Motor neuron (in vitro differentiated cells): Measurements from ENCODE around the gene CHTOP. TPM values are rescaled to one million over a fixed set of nuclear protein-coding genes. Genes with fewer than 3 reads are reported as not detected.

Experiments used
- ATAC-seq, 8 experiments: fragments of 200-7000 bp; cut with Tn5 transposase; replicated peaks in 6 of 8; 2 replicates each; pipeline ENCODE4 v1.8.0; 2021; ENCODE audit warnings: mild to moderate bottlenecking in 8 of 8, moderate library complexity in 8 of 8
- H3K27ac ChIP-seq, 2 donors: fragments of 250-450 bp; sonication (Bioruptor Pico); 2 replicates each; pipeline ENCODE4 v1.9.0; 2021; ENCODE audit warnings: antibody characterized with exemption in 2 of 2, mild to moderate bottlenecking in 2 of 2, moderate library complexity in 1 of 2
- H3K4me1 ChIP-seq, 2 donors: fragments of 250-450 bp; sonication (Bioruptor Pico); replicated peaks in 1 of 2; 2 replicates each; pipeline ENCODE4 v1.6.1; 2021; ENCODE audit warnings: antibody characterized with exemption in 2 of 2, mild to moderate bottlenecking in 2 of 2, moderate library complexity in 1 of 2
- H3K4me3 ChIP-seq, 5 donors: fragments of 250-450 bp; sonication (Bioruptor Pico); 2 replicates each; pipeline ENCODE4 v1.9.0; 2021; ENCODE audit warnings: antibody characterized with exemption in 5 of 5, mild to moderate bottlenecking in 5 of 5, moderate library complexity in 4 of 5
- WGBS, 10 experiments: fragments of 450-650 bp; shearing (Covaris generic); methylation state at CpG; one replicate each; pipeline ENCODE4 v1.0.0; 2022; 5-methylcytosine and 5-hydroxymethylcytosine counted together
- in situ Hi-C, 9 experiments: fragments of 400-800 bp; cut with MboI; loops; one replicate each; pipeline ENCODE4 v1.15.0; 2021; ENCODE audit warnings: low sequenced_read_pairs in 9 of 9, low pct_unique_long_range_greater_than_20kb in 2 of 9; ENCODE audit not compliant: unreplicated experiment in 9 of 9
- total RNA-seq, 8 experiments: library from RNA; unstranded; fragments of 300-600 nt; gene quantifications; 2 replicates each; pipeline versions ENCODE4 v1.2.3 to v1.2.4, GENCODE V29; 2022

The CHTOP gene
- total RNA-seq, 8 experiments from 2014 or later, result 29.9 to 136 (median 99.2) TPM

DNA sequence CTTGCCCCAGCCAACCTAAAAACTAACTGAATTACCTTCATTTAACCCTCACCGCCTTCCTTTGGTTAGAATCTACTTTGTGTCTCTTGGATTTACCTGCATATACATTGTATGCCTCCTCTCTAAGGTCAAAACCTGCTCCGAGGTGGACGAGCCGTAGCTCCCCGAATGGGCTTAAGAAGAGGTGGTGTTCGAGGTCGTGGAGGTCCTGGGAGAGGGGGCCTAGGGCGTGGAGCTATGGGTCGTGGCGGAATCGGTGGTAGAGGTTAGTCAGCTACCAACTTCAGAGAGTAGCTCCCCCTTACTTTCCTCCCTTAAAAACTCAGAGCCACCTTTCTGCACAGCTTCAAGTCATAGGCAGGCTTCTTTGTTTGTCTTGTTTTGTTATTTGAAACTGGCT is 9.2 kb downstream of the CHTOP start:
- no peak for ATAC-seq
- Histone ChIP-seq H3K4me1 (no peaks in the 10 kb centered on the region), H3K4me3 (no peak overlapping the region), H3K27ac (no peak overlapping the region)
- in situ Hi-C loops, result loop anchor here in 3 of 9 experiments (25.0 kb wide), 1 partner anchor 131 kb away; no protein-coding TSS in a partner anchor
- 70 to 100% (median 97%) methylated on average over 2 to 11 of the region's 11 CpGs; no CpG with 5 or more reads in 1 of the 10 experiments for WGBS, 10 experiments

DNA sequence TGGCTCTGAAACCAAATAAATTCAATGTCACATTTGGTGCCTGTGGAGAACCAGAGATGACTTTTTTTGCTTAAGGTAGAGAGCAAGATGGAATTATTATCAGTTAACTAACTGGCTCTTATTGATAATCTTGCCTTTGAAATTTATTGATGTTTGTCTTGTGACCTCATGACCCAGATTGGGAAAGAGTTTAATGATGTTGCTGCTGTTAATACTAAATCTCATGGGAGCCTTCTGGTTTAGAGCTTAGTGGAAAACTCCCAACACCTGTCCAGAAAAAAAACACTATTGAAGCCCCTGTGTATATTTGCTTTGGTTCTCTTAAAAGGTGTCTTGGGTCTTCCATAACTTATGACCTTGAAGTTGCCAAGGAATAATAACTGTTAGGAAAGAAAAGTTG is 9.9 kb downstream of the CHTOP start:
- in situ Hi-C loops, result loop anchor here in 3 of 9 experiments (25.0 kb wide), 1 partner anchor 132 kb away; no protein-coding TSS in a partner anchor
- Histone ChIP-seq H3K27ac (no peak overlapping the region), H3K4me3 (no peak overlapping the region), H3K4me1 (no peaks in the 10 kb centered on the region)
- ATAC-seq, result no peak

DNA sequence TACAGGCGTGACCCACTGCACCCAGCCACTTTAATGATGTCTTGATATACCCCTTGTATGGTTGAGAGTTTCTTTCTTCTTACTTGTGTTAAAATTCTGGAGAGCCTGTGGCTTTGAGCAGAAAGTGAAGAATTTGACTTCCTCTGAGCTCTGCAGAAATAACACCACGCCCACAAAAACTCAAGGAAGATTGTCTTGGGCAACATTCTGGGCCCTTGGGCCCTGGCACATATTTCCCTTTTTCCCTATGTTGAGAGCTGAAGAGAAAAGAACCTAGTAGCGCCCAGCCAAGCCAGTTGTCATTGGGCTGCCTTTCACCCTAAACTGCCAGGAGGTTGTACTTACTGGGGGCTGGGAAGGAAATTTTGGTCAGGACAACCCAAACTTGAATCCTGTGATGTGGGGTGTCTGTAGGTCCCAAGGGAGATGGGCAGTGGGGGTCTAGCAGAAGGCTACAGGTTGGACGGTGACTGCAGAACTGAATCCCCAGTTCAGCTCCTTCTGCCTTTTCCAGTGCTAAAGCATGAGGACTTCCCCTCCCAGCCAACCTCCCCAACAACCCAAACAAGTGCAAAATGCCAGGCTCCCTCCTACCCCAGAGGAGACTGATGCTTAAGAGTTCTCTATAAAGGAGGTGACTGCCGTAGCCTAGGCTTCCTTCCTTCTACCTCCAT is 12.9 kb downstream of the CHTOP start:
- no peak overlapping the region for H3K27ac ChIP-seq
- in situ Hi-C loops, result loop anchor here in 3 of 9 experiments (25.0 kb wide), 1 partner anchor 135 kb away; no protein-coding TSS in a partner anchor
- ATAC-seq, result peak in 3 of 8 experiments; percentile 2 to 18 (median 9)

DNA sequence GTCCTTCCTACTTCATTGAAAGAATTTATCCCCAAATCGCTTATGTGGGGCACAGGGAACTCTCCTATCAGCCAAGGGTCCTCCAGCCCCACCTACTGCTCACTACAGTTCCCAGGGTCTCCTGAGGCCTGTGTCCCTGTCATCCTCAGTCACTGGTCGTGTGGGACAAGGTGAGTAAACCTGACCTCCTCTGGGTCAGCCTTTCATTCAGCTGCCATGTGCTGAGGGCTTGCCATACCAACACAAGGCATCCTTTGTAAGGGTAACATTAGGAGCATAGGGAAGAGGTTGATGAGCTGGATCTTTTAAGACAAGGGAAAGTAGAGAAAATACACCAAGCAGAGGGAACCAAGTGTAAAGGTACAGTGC is 13.5 kb downstream of the CHTOP start:
- 14 to 100% (median 73%) methylated on average over 1 to 2 of the region's 2 CpGs; no CpG with 5 or more reads in 5 of the 10 experiments for WGBS, 10 experiments
- ATAC-seq, result peak in 6 of 8 experiments; percentile 10 to 34 (median 18)
- in situ Hi-C loops, result loop anchor here in 3 of 9 experiments (25.0 kb wide), 1 partner anchor 135 kb away; no protein-coding TSS in a partner anchor
- no peak overlapping the region for H3K27ac ChIP-seq
- no peaks in the 10 kb centered on the region for H3K4me1 ChIP-seq
- H3K4me3 ChIP-seq, result no peak overlapping the region

More for the DNA sequence above, 12.9 kb downstream of the CHTOP start:
- Histone ChIP-seq H3K4me3 (no peak overlapping the region), H3K4me1 (no peaks in the 10 kb centered on the region)
- WGBS, 10 experiments, result 83 to 100% (median 92%) methylated on average over 2 to 5 of the region's 5 CpGs; no CpG with 5 or more reads in 2 of the 10 experiments

DNA sequence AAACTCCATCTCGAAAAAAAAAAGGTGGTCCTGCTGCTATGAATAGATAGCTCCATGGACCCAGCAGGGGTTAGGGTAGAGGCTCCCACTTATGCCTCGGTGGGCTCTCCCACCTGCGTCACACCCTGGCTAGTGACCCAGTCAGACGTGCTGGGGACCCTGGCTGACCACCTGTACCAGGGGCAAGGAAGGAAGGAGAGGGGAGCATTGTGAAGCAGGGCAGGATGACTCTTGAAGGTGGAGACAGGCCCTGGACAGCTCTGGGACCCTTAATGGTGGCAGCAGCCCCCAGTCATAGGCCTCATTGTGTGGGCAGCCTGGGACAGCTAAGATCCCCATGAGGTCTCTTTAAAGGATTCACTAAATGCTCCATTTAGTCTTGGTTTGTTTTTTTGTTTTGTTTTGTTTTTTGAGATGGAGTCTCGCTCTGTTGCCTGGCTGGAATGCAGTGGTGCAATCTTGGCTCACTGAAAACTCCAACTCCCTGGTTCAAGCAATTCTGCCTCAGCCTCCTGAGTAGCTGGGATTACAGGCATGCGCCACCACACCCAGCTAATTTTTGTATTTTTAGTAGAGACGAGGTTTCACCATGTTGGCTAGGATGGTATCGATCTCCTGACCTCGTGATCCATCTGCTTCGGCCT is 14.3 kb downstream of the CHTOP start:
- no peaks in the 10 kb centered on the region for H3K4me1 ChIP-seq
- WGBS, 10 experiments, result 47 to 100% (median 86%) methylated on average over 1 to 10 of the region's 10 CpGs; no CpG with 5 or more reads in 2 of the 10 experiments
- peak in 4 of 8 experiments; percentile 5 to 23 (median 18) for ATAC-seq
- no peak overlapping the region for H3K4me3 ChIP-seq
- no peak overlapping the region for H3K27ac ChIP-seq
- in situ Hi-C loops, result loop anchor here in 3 of 9 experiments (25.0 kb wide), 1 partner anchor 136 kb away; no protein-coding TSS in a partner anchor

DNA sequence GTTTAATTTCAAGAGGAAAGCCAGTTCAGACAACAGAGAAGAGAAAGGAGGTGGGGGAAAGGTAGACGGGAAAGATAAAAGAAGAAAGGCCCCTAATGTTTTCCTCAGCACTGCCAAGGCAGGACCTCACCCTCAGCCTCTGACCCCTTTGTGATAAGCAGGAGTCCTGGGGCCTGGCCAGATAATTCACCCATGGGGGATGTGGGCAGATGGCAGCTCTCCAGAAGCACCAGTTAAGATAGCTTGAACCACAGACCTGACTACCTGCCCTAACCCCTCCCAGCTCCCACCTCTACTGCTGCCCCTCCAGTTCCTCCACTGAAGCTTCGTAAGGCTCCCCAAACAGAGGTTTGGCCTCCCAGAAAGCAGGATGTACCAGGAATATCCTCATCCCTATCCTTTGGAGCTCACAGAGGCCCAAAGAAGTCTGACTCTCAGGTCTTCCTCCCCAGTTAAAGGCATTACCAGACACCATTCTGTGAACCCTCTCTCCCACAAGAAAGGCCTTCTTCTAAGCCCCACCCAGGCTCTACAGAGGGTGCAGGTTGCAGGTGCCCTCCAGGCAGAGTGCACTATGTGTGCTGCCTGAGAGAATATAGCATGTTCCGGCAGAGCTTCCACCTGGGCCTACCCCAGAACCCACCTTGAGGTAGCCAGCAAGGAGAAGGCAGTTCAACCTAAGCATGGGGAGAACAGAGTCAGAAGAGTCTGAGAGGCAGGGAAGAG is 15.4 kb downstream of the CHTOP start:
- peak in 4 of 8 experiments; percentile 8 to 45 (median 20) for ATAC-seq
- no peak overlapping the region for H3K4me3 ChIP-seq
- WGBS, 10 experiments, result 14 to 86% (median 61%) methylated on average over 1 to 3 of the region's 3 CpGs; no CpG with 5 or more reads in 6 of the 10 experiments

DNA sequence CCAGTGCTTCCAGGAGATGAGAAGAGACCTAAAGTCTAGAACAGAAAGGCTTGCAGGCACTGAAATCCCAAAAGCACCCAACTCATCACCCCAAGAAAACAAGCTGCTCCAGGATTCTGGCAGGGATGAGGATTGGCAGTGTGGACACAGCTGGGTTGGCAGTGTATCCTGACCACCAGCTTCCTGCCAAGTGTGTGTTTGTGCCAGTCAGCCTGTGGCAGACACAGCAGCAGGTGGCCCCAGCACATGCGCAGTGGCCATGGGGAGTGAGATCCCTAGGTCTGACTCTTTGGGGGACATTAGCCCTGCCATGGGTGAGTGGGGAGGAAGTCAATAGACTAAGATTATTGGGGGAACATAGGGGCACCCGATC is 16.0 kb downstream of the CHTOP start:
- in situ Hi-C loops, result loop anchor here in 4 of 9 experiments (25.0 kb wide), 3 partner anchors 138 to 337 kb away; partner anchors contain the start of genes CREB3L4 (in 1 of the 4), CRTC2 (in 1 of the 4), JTB (in 1 of the 4) and RAB13 (in 1 of the 4)
- Histone ChIP-seq H3K27ac (no peak overlapping the region), H3K4me3 (no peak overlapping the region), H3K4me1 (no peaks in the 10 kb centered on the region)
- 60 to 96% (median 91%) methylated on average over 1 to 2 of the region's 2 CpGs; no CpG with 5 or more reads in 6 of the 10 experiments for WGBS, 10 experiments
- ATAC-seq, result peak in 2 of 8 experiments; percentile 38 to 40

More for the DNA sequence above, 15.4 kb downstream of the CHTOP start:
- Histone ChIP-seq H3K4me1 (no peaks in the 10 kb centered on the region), H3K27ac (no peak overlapping the region)
- in situ Hi-C loops, result loop anchor here in 3 of 9 experiments (25.0 kb wide), 1 partner anchor 137 kb away; no protein-coding TSS in a partner anchor

DNA sequence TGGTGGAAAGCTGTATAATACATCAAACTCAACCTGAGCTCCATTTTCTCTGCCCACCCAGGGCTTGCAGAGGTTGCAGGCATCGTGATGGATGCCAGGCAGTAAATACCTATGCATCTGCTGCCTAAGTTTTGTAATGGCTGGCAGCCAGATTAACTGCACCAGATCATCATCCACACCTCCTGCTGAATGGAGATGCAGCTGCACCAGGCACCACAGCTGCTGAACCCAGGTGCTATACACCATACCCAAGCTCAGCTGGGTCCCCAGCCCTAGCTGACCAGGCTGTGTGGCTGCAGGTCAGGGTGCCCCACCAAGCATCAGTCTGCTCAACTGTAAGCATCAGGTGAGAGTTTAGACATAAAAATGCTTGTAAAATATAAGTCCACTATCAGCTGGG is 17.9 kb downstream of the CHTOP start:
- WGBS, 10 experiments, result 0 to 100% methylated on average over 1 of the region's 1 CpG; no CpG with 5 or more reads in 8 of the 10 experiments
- ATAC-seq, result no peak
- Histone ChIP-seq H3K27ac (no peak overlapping the region), H3K4me3 (no peak overlapping the region), H3K4me1 (no peaks in the 10 kb centered on the region)
- in situ Hi-C loops, result loop anchor here in 2 of 9 experiments (25.0 kb wide), 2 partner anchors 311 to 336 kb away; partner anchors contain the start of genes CREB3L4 (in 1 of the 2), CRTC2 (in 1 of the 2), JTB (in 1 of the 2) and RAB13 (in 1 of the 2)

DNA sequence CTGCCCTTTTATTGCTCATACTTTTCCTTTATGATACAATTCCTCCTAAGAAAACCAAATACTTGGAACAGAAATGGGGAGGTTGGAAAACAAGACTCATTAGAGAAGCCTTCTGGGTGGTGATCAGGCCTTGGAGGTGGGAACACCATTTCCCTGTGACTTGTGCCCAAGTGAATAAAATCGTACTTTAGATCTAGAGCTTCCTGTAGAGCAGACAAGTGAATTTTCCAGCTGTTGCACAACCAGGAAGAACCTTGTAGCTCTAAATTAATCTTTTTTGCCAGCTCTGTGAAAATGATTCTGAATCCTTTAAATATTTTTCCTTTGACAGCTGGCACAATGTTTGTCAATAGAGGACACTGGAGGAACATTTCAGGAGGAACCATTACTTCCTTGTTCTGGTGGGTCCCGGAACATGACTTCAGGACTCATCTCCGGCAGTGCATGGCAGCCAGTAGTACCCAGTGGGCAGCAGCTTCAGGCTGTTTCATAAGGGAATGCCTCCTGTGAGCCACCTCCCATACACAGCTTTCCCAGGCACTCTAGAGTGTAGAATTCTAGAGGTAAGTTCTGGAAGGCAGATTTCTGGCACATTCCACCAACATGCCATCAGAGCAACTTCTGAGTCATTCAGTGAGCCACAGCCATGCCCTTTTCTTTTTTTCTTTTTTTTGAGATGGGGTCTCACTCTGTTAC is 19.1 kb downstream of the CHTOP start:
- H3K27ac ChIP-seq, result no peak overlapping the region
- WGBS, 10 experiments, result 0 to 100% (median 82%) methylated on average over 1 to 3 of the region's 3 CpGs; no CpG with 5 or more reads in 1 of the 10 experiments
- H3K4me3 ChIP-seq, result no peak overlapping the region
- H3K4me1 ChIP-seq, result no peaks in the 10 kb centered on the region
- in situ Hi-C loops, result loop anchor here in 2 of 9 experiments (25.0 kb wide), 2 partner anchors 309 to 334 kb away; partner anchors contain the start of genes CREB3L4 (in 1 of the 2), CRTC2 (in 1 of the 2), JTB (in 1 of the 2) and RAB13 (in 1 of the 2)
- no peak for ATAC-seq

DNA sequence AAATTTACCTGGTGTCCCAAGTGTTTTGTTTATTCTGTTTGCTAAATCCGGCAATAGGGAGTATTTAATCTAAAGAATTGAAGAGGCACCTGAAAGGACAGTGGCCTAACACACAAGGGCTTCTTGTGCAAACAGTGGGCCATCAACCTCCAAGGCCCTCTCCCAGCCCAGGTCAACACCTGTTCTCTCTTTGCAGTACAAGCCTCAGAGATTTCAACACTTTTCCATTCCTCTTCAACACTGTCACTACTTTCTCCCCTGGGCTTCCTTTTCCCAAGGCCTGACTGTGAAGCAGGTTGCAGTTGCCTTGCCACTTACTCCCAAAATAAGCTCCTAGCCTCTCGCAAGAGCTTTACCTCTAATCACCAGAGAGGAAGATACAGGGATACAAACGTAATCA is 21.5 kb downstream of the CHTOP start:
- no peak for ATAC-seq
- Histone ChIP-seq H3K27ac (no peak overlapping the region), H3K4me1 (peaks cover 8 to 9% of the 10 kb centered on the region in 2 donors), H3K4me3 (no peak overlapping the region)
- WGBS, 10 experiments, result 75 to 100% (median 83%) methylated on average over 1 to 3 of the region's 3 CpGs; no CpG with 5 or more reads in 1 of the 10 experiments
- in situ Hi-C loops, result loop anchor here in 2 of 9 experiments (25.0 kb wide), 2 partner anchors 307 to 332 kb away; partner anchors contain the start of genes CREB3L4 (in 1 of the 2), CRTC2 (in 1 of the 2), JTB (in 1 of the 2) and RAB13 (in 1 of the 2)

DNA sequence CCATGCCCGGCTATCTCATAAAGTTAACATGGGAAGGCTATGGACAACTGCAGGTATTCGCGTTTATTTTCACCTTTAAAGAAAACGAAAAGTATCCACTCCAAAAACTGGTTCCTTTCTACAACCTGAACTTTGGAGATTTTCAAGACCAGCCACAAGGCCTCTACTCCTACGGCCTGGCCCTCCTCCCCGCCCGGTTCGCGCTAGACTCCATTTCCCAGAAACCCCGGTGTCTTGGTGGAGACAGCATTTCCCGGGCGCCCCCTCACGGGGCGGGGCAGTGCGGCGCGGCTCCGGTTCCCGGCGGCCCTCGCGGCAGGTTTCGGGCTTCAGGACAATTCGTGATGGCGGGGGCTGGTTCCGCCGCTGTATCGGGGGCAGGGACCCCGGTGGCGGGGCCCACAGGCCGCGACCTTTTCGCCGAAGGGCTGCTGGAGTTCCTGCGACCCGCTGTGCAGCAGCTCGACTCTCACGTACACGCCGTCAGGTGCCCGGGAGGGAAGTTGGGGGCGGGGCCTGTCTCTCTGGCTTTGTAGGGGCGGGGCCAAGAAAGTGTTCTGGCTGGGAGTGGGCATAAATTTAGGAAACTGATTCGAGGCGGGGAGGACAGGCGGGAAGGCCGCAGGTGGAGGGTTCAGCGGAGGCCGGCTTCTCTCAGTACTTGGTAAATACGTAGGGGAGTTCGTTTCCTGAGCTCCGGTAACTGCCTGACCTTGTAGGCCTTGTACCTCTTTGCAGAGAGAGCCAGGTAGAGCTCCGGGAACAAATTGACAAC is 24.7 kb downstream of the CHTOP start, which contains the start of gene SNAPIN:
TSS of gene SNAPIN (plus strand) at position 304 of the 775 bp plus-strand sequence. CDS start at position 345, 41 bp downstream.
- peak within 1 kb of the TSS; percentile 78 to 89 for H3K27ac ChIP-seq
- H3K4me3 ChIP-seq, result peak within 1 kb of the TSS; percentile 85 to 91 (median 86)
- 0 to 23% (median 13%) methylated on average over 3 to 30 of the region's 53 CpGs; no CpG with 5 or more reads in 1 of the 10 experiments for WGBS, 10 experiments
- peak; percentile 88 to 98 (median 96) for ATAC-seq
- H3K4me1 ChIP-seq, result peaks cover 8 to 17% of the 10 kb centered on the region in 2 donors
- in situ Hi-C loops, result loop anchor here in 2 of 9 experiments (25.0 kb wide), 2 partner anchors 304 to 329 kb away; partner anchors contain the start of genes CREB3L4 (in 1 of the 2), CRTC2 (in 1 of the 2), JTB (in 1 of the 2) and RAB13 (in 1 of the 2)
